ELF-1 (cell line): Measurements from ENCODE around the gene HPCAL1.
"Not testable (repeated sequence)": the region's sequence is repeated elsewhere in the genome, so short reads cannot be mapped to it uniquely, and the experiment has no call there.

Source experiments
- DNase-seq: peaks from one replicate; pipeline ENCODE4 v3.0.0-alpha.2; 2016; ENCODE audit warnings: low read depth, low spot score

The HPCAL1 gene

GRCh38 chr2:10284108-10284870 is 18.4 kb upstream of the HPCAL1 start:
- no peak for DNase-seq

GRCh38 chr2:10285191-10285555 is 17.5 kb upstream of the HPCAL1 start:
- no peak for DNase-seq

- DNase-seq, result peak; percentile 78
These were observed 17.0 kb upstream of the HPCAL1 start for GRCh38 chr2:10285556-10286198.

GRCh38 chr2:10286216-10287037 is 16.3 kb upstream of the HPCAL1 start:
- no peak for DNase-seq

GRCh38 chr2:10287761-10288160 is 14.9 kb upstream of the HPCAL1 start:
- DNase-seq, result no peak

- DNase-seq, result no peak
These were observed 14.1 kb upstream of the HPCAL1 start for GRCh38 chr2:10288606-10289005.

- DNase-seq, result no peak
These were observed 13.4 kb upstream of the HPCAL1 start for GRCh38 chr2:10289352-10289751.

- DNase-seq, result no peak
These were observed 12.8 kb upstream of the HPCAL1 start for GRCh38 chr2:10289891-10290290.

- not testable (repeated sequence) for DNase-seq
These were observed 11.3 kb upstream of the HPCAL1 start for GRCh38 chr2:10291376-10291775.

GRCh38 chr2:10292033-10292432 is 10.7 kb upstream of the HPCAL1 start:
- DNase-seq, result no peak

GRCh38 chr2:10293603-10294002 is 9.1 kb upstream of the HPCAL1 start:
- DNase-seq, result no peak

GRCh38 chr2:10294077-10294476 is 8.6 kb upstream of the HPCAL1 start:
- DNase-seq, result no peak

GRCh38 chr2:10295649-10296048 is 7.1 kb upstream of the HPCAL1 start:
- not testable (repeated sequence) for DNase-seq

- DNase-seq, result no peak
These were observed 6.6 kb upstream of the HPCAL1 start for GRCh38 chr2:10296142-10296541.

- DNase-seq, result no peak
These were observed 5.4 kb upstream of the HPCAL1 start for GRCh38 chr2:10297191-10297830.

- DNase-seq, result peak; percentile 79
These were observed 4.7 kb upstream of the HPCAL1 start for GRCh38 chr2:10297959-10298531.

- not testable (repeated sequence) for DNase-seq
These were observed 3.9 kb upstream of the HPCAL1 start for GRCh38 chr2:10298777-10299176.

- DNase-seq, result no peak
These were observed 2.3 kb upstream of the HPCAL1 start for GRCh38 chr2:10300328-10300920.

GRCh38 chr2:10300997-10301940 is 1.4 kb upstream of the HPCAL1 start:
- no peak for DNase-seq

GRCh38 chr2:10301941-10302478 is 694 bp upstream of the HPCAL1 start:
- no peak for DNase-seq
